GM19397 (cell line): ENCODE measurements around the gene UNK.

ENCODE experiments used
- ATAC-seq: cut with Tn5 transposase; IDR thresholded peaks from one replicate; pipeline ENCODE4 v1.9.1; 2021; ENCODE audit warnings: mild to moderate bottlenecking, moderate library complexity; ENCODE audit not compliant: unreplicated experiment

UNK gene

GRCh38 chr17:75832164-75832651, 47.6 kb downstream of the UNK start:
- ATAC-seq, result no peak

- no peak for ATAC-seq
These were observed 48.2 kb downstream of the UNK start for GRCh38 chr17:75832652-75833400.

GRCh38 chr17:75834279-75834920, 49.8 kb downstream of the UNK start:
- no peak for ATAC-seq

- no peak for ATAC-seq
These were observed 50.5 kb downstream of the UNK start for GRCh38 chr17:75834928-75835653.

GRCh38 chr17:75835654-75835987, 51.0 kb downstream of the UNK start:
- ATAC-seq, result no peak

- ATAC-seq, result no peak
These were observed 52.0 kb downstream of the UNK start for GRCh38 chr17:75836605-75837004.

GRCh38 chr17:75837899-75838298, 53.3 kb downstream of the UNK start:
- ATAC-seq, result no peak

GRCh38 chr17:75838410-75838809, 53.8 kb downstream of the UNK start:
- ATAC-seq, result no peak

GRCh38 chr17:75839942-75840798, 55.6 kb downstream of the UNK start:
- no peak for ATAC-seq

- no peak for ATAC-seq
These were observed 56.2 kb downstream of the UNK start for GRCh38 chr17:75840799-75841164.

- ATAC-seq, result no peak
These were observed 57.8 kb downstream of the UNK start for GRCh38 chr17:75842411-75842810.

GRCh38 chr17:75842963-75843576, 58.5 kb downstream of the UNK start:
- ATAC-seq, result no peak

- ATAC-seq, result no peak
These were observed 59.2 kb downstream of the UNK start, which contains the start of gene UNC13D for GRCh38 chr17:75843577-75844529. UNC13D (minus strand) TSS chr17:75844404; CDS start chr17:75844337, 67 bp downstream.

GRCh38 chr17:75844530-75845057, 60.0 kb downstream of the UNK start:
- ATAC-seq, result peak; percentile 2

GRCh38 chr17:75845058-75845711, 60.6 kb downstream of the UNK start:
- peak; percentile 58 for ATAC-seq

- ATAC-seq, result no peak
These were observed 61.5 kb downstream of the UNK start for GRCh38 chr17:75845933-75846691.

GRCh38 chr17:75846692-75847613, 62.3 kb downstream of the UNK start:
- no peak for ATAC-seq
